ENCODE results near the gene NFE2L3. TPM values are rescaled to one million over a fixed set of nuclear protein-coding genes. Genes with fewer than 3 reads are reported as not detected.
"Not testable (repeated sequence)": the region's sequence is repeated elsewhere in the genome, so short reads cannot be mapped to it uniquely, and the experiment has no call there.

Gene NFE2L3
- total and polyA plus RNA-seq, 7 experiments from 2014 or later: 1.1 to 49.5 (median 4.5) TPM

- intact Hi-C loops (cut with micrococcal nuclease): no loop called here
- peaks cover 0 to 8% (median 0%) of the 10 kb centered on the region in 5 donors for H3K27me3 Mint-ChIP-seq
- ATAC-seq (no peak), DNase-seq (no peak)
- H3K4me1 ChIP-seq (ENCODE audit: control insufficient read depth in 2 of 2, insufficient read depth in 2 of 2, low read length in 2 of 2): no peaks in the 10 kb centered on the region
- H3K27ac ChIP-seq (ENCODE audit: low read depth, low read length): no peak overlapping the region
- H3K9me3 Mint-ChIP-seq: no peaks in the 10 kb centered on the region
- H3K4me3 ChIP-seq (ENCODE audit: low read length): no peak overlapping the region
- no peaks in the 10 kb centered on the region for H3K36me3 ChIP-seq (ENCODE audit: control insufficient read depth in 2 of 3, insufficient read depth in 3 of 3, low read length in 3 of 3)
- H3K27me3 ChIP-seq (ENCODE audit: control insufficient read depth in 2 of 2, insufficient read depth in 2 of 2, low read length in 2 of 2): no peaks in the 10 kb centered on the region
- peaks cover 2 to 23% (median 13%) of the 10 kb centered on the region in 7 donors for H3K4me1 Mint-ChIP-seq
- CTCF ChIA-PET: no interaction called here
- H3K27ac Mint-ChIP-seq: no peak overlapping the region
- POLR2A ChIA-PET: no interaction called here
- H3K9me3 ChIP-seq (ENCODE audit: control insufficient read depth in 2 of 3, low read length in 3 of 3): no peaks in the 10 kb centered on the region
- H3K36me3 Mint-ChIP-seq: peaks cover 0 to 2% (median 0%) of the 10 kb centered on the region in 5 donors
- no peak overlapping the region for H3K4me3 Mint-ChIP-seq
These were observed 36.3 kb upstream of the NFE2L3 start for GRCh38 chr7:26115650-26116049.

- Mint-ChIP-seq H3K9me3 (no peaks in the 10 kb centered on the region), H3K36me3 (peaks cover 0 to 2% (median 0%) of the 10 kb centered on the region in 5 donors), H3K27me3 (peaks cover 0 to 15% (median 0%) of the 10 kb centered on the region in 5 donors), H3K4me1 (peaks cover 0 to 12% (median 1%) of the 10 kb centered on the region in 7 donors), H3K27ac (no peak overlapping the region), H3K4me3 (no peak overlapping the region)
- Histone ChIP-seq H3K9me3 (ENCODE audit: control insufficient read depth in 2 of 3, low read length in 3 of 3) (no peaks in the 10 kb centered on the region), H3K36me3 (ENCODE audit: control insufficient read depth in 2 of 3, insufficient read depth in 3 of 3, low read length in 3 of 3) (no peaks in the 10 kb centered on the region), H3K27ac (ENCODE audit: low read depth, low read length) (no peak overlapping the region), H3K27me3 (ENCODE audit: control insufficient read depth in 2 of 2, insufficient read depth in 2 of 2, low read length in 2 of 2) (no peaks in the 10 kb centered on the region), H3K4me3 (ENCODE audit: low read length) (no peak overlapping the region), H3K4me1 (ENCODE audit: control insufficient read depth in 2 of 2, insufficient read depth in 2 of 2, low read length in 2 of 2) (no peaks in the 10 kb centered on the region)
- CTCF ChIA-PET: interaction anchor here (1.1 kb wide), 1 partner anchor 38 kb away, joined by 4 read pairs; no protein-coding TSS in a partner anchor
- intact Hi-C loops (cut with micrococcal nuclease): no loop called here
- POLR2A ChIA-PET: interaction anchor here (1.0 to 1.1 kb wide), 2 partner anchors 16 to 84 kb away, joined by 3 to 4 read pairs; partner anchors contain the start of gene CBX3
- ATAC-seq (no peak), DNase-seq (no peak)
These were observed 34.7 kb upstream of the NFE2L3 start for GRCh38 chr7:26117142-26117807.

GRCh38 chr7:26117970-26118369 lies 34.0 kb upstream of the NFE2L3 start:
- intact Hi-C loops (cut with micrococcal nuclease): no loop called here
- ATAC-seq (no peak), DNase-seq (no peak)
- no peak overlapping the region for H3K27ac ChIP-seq (ENCODE audit: low read depth, low read length)
- no peaks in the 10 kb centered on the region for H3K4me1 ChIP-seq (ENCODE audit: control insufficient read depth in 2 of 2, insufficient read depth in 2 of 2, low read length in 2 of 2)
- Mint-ChIP-seq H3K36me3 (peaks cover 0 to 2% (median 0%) of the 10 kb centered on the region in 5 donors), H3K27ac (no peak overlapping the region), H3K4me3 (no peak overlapping the region), H3K27me3 (peaks cover 0 to 15% (median 0%) of the 10 kb centered on the region in 5 donors), H3K4me1 (peaks cover 0 to 7% (median 0%) of the 10 kb centered on the region in 7 donors), H3K9me3 (no peaks in the 10 kb centered on the region)
- no peaks in the 10 kb centered on the region for H3K27me3 ChIP-seq (ENCODE audit: control insufficient read depth in 2 of 2, insufficient read depth in 2 of 2, low read length in 2 of 2)
- CTCF ChIA-PET: interaction anchor here (1.1 kb wide), 1 partner anchor 39 kb away, joined by 4 read pairs; no protein-coding TSS in a partner anchor
- POLR2A ChIA-PET: interaction anchor here (0.6 to 1.6 kb wide), 5 partner anchors 17 to 84 kb away, joined by 3 to 5 read pairs (median 4); partner anchors contain the start of gene CBX3
- H3K4me3 ChIP-seq (ENCODE audit: low read length): no peak overlapping the region
- no peaks in the 10 kb centered on the region for H3K36me3 ChIP-seq (ENCODE audit: control insufficient read depth in 2 of 3, insufficient read depth in 3 of 3, low read length in 3 of 3)
- no peaks in the 10 kb centered on the region for H3K9me3 ChIP-seq (ENCODE audit: control insufficient read depth in 2 of 3, low read length in 3 of 3)

GRCh38 chr7:26122745-26123144 lies 29.3 kb upstream of the NFE2L3 start:
- peaks cover 0 to 4% (median 0%) of the 10 kb centered on the region in 7 donors for H3K4me1 Mint-ChIP-seq
- ATAC-seq (no peak), DNase-seq (no peak)
- no peaks in the 10 kb centered on the region for H3K27me3 ChIP-seq (ENCODE audit: control insufficient read depth in 2 of 2, insufficient read depth in 2 of 2, low read length in 2 of 2)
- H3K27ac ChIP-seq (ENCODE audit: low read depth, low read length): no peak overlapping the region
- H3K9me3 Mint-ChIP-seq: peaks cover 0 to 6% (median 0%) of the 10 kb centered on the region in 11 donors
- ChIA-PET CTCF (no interaction called here), POLR2A (interaction anchor here (0.8 kb wide), 1 partner anchor 30 kb away, joined by 3 read pairs; no protein-coding TSS in a partner anchor)
- intact Hi-C loops (cut with micrococcal nuclease): no loop called here
- H3K36me3 ChIP-seq (ENCODE audit: control insufficient read depth in 2 of 3, insufficient read depth in 3 of 3, low read length in 3 of 3): no peaks in the 10 kb centered on the region
- peaks cover 0 to 10% (median 0%) of the 10 kb centered on the region in 5 donors for H3K27me3 Mint-ChIP-seq
- no peaks in the 10 kb centered on the region for H3K4me1 ChIP-seq (ENCODE audit: control insufficient read depth in 2 of 2, insufficient read depth in 2 of 2, low read length in 2 of 2)
- no peaks in the 10 kb centered on the region for H3K9me3 ChIP-seq (ENCODE audit: control insufficient read depth in 2 of 3, low read length in 3 of 3)
- H3K4me3 ChIP-seq (ENCODE audit: low read length): no peak overlapping the region
- H3K27ac Mint-ChIP-seq: no peak overlapping the region
- peaks cover 0 to 5% (median 0%) of the 10 kb centered on the region in 5 donors for H3K36me3 Mint-ChIP-seq
- no peak overlapping the region for H3K4me3 Mint-ChIP-seq

- H3K9me3 ChIP-seq (ENCODE audit: control insufficient read depth in 2 of 3, low read length in 3 of 3); H3K4me1 Mint-ChIP-seq; POLR2A ChIA-PET; H3K36me3 Mint-ChIP-seq; DNase-seq; CTCF ChIA-PET; H3K4me1 ChIP-seq (ENCODE audit: control insufficient read depth in 2 of 2, insufficient read depth in 2 of 2, low read length in 2 of 2); H3K4me3 ChIP-seq (ENCODE audit: low read length); H3K27me3 ChIP-seq (ENCODE audit: control insufficient read depth in 2 of 2, insufficient read depth in 2 of 2, low read length in 2 of 2); ATAC-seq; H3K36me3 ChIP-seq (ENCODE audit: control insufficient read depth in 2 of 3, insufficient read depth in 3 of 3, low read length in 3 of 3); H3K27ac ChIP-seq (ENCODE audit: low read depth, low read length); intact Hi-C loops (cut with micrococcal nuclease); H3K4me3 Mint-ChIP-seq; H3K9me3 Mint-ChIP-seq: not testable (repeated sequence)
- H3K27ac Mint-ChIP-seq: peak overlapping the region in 1 of 9 donors; percentile 6
- H3K27me3 Mint-ChIP-seq: peaks cover 0 to 12% (median 0%) of the 10 kb centered on the region in 5 donors
These were observed 27.2 kb upstream of the NFE2L3 start for GRCh38 chr7:26124775-26125174.

GRCh38 chr7:26127411-26127810 lies 24.6 kb upstream of the NFE2L3 start:
- intact Hi-C loops (cut with micrococcal nuclease): no loop called here
- no peaks in the 10 kb centered on the region for H3K4me1 ChIP-seq (ENCODE audit: control insufficient read depth in 2 of 2, insufficient read depth in 2 of 2, low read length in 2 of 2)
- peaks cover 0 to 6% (median 0%) of the 10 kb centered on the region in 11 donors for H3K9me3 Mint-ChIP-seq
- no peaks in the 10 kb centered on the region for H3K36me3 ChIP-seq (ENCODE audit: control insufficient read depth in 2 of 3, insufficient read depth in 3 of 3, low read length in 3 of 3)
- no peak overlapping the region for H3K27ac ChIP-seq (ENCODE audit: low read depth, low read length)
- H3K27me3 ChIP-seq (ENCODE audit: control insufficient read depth in 2 of 2, insufficient read depth in 2 of 2, low read length in 2 of 2): no peaks in the 10 kb centered on the region
- peaks cover 0 to 5% (median 0%) of the 10 kb centered on the region in 5 donors for H3K36me3 Mint-ChIP-seq
- H3K4me1 Mint-ChIP-seq: peaks cover 0 to 3% (median 0%) of the 10 kb centered on the region in 7 donors
- ATAC-seq: no peak
- CTCF ChIA-PET: interaction anchor here (0.6 to 1.1 kb wide), 3 partner anchors 13 to 70 kb away, joined by 3 read pairs; partner anchors contain the start of gene NFE2L3
- peaks cover 0 to 15% (median 4%) of the 10 kb centered on the region in 5 donors for H3K27me3 Mint-ChIP-seq
- DNase-seq: no peak
- peak overlapping the region in 1 of 9 donors; percentile 61 for H3K27ac Mint-ChIP-seq
- no peak overlapping the region for H3K4me3 Mint-ChIP-seq
- no peak overlapping the region for H3K4me3 ChIP-seq (ENCODE audit: low read length)
- POLR2A ChIA-PET: no interaction called here
- H3K9me3 ChIP-seq (ENCODE audit: control insufficient read depth in 2 of 3, low read length in 3 of 3): no peaks in the 10 kb centered on the region

Measured in naive thymus-derived CD4-positive, alpha-beta T cell (primary cell).